SK-N-SH (cell line): ENCODE data around the gene HSD17B12. TPM values are rescaled to one million over a fixed set of nuclear protein-coding genes. Genes with fewer than 3 reads are reported as not detected.
A peak's percentile ranks its signal among the peaks of the same experiment; 100 is the strongest.

Source experiments
- CTCF ChIA-PET: fragments of 300-600, 350-600 bp; formaldehyde crosslinking; extraction: SDS; loops from one replicate; lab custom pipeline; 2021; lab: Yijun Ruan, JAX
- POLR2A ChIA-PET: fragments of 350-600 bp; sonication (Branson Sonifier 250); formaldehyde crosslinking; extraction: SDS; loops from one replicate; lab custom pipeline; 2020; ENCODE audit warnings: antibody characterized with exemption, inconsistent platforms; lab: Yijun Ruan, JAX
- DNase-seq: peaks from one replicate; pipeline ENCODE4 v3.0.0; 2012
- H2AFZ ChIP-seq: fragments of 200-600 bp; sonication (generic); 2 replicates; pipeline ENCODE4 v1.8.1; 2016; ENCODE audit warnings: antibody characterized with exemption, mild to moderate bottlenecking, low read depth
- H3F3A ChIP-seq: fragments of 200-600 bp; sonication (generic); replicated peaks from 2 replicates; pipeline ENCODE3; 2016; ENCODE audit warnings: antibody characterized with exemption, mild to moderate bottlenecking; ENCODE audit not compliant: insufficient read depth
- H3K27ac ChIP-seq, 2 experiments: fragments of 200-500 bp in 1 of 2; fragments of 200-600 bp in 1 of 2; sonication (Bioruptor generic) in 1 of 2; sonication (generic), shearing (Covaris generic) in 1 of 2; 2 replicates each; pipeline versions ENCODE4 v1.5.1 to v1.6.1; 2014 to 2016; ENCODE audit warnings: low read depth in 2 of 2, inconsistent platforms in 1 of 2, low read length in 1 of 2, mild to moderate bottlenecking in 1 of 2, mixed read lengths in 1 of 2
- H3K27me3 ChIP-seq: fragments of 200-600 bp; sonication (generic), shearing (Covaris generic); 2 replicates; pipeline ENCODE4 v1.6.1; 2016; ENCODE audit warnings: mixed run types; ENCODE audit not compliant: insufficient read depth
- H3K36me3 ChIP-seq, 2 experiments: fragments of 200-500 bp in 1 of 2; fragments of 200-600 bp in 1 of 2; sonication (Bioruptor generic) in 1 of 2; sonication (generic) in 1 of 2; replicated peaks in 1 of 2; 2 replicates each; pipeline versions ENCODE3 to v1.5.1; 2014 to 2016; ENCODE audit warnings: low read length in 1 of 2, mild to moderate bottlenecking in 1 of 2; ENCODE audit not compliant: insufficient read depth in 2 of 2, control insufficient read depth in 1 of 2
- H3K4me1 ChIP-seq, 2 experiments: fragments of 200-500 bp in 1 of 2; fragments of 200-600 bp in 1 of 2; sonication (Bioruptor generic) in 1 of 2; sonication (generic), shearing (Covaris generic) in 1 of 2; 2 replicates each; pipeline versions ENCODE4 v1.5.1 to v1.6.1; 2014 to 2016; ENCODE audit warnings: low read depth in 1 of 2, low read length in 1 of 2, mixed run types in 1 of 2; ENCODE audit not compliant: insufficient read depth in 2 of 2, control insufficient read depth in 1 of 2
- H3K4me2 ChIP-seq: fragments of 200-600 bp; sonication (generic), shearing (Covaris generic); 2 replicates; pipeline ENCODE4 v1.6.1; 2017; ENCODE audit warnings: mixed run types
- H3K4me3 ChIP-seq, 2 experiments: fragments of 200-500 bp in 1 of 2; fragments of 200-600 bp in 1 of 2; sonication (Bioruptor generic) in 1 of 2; sonication (generic), shearing (Covaris generic) in 1 of 2; 2 replicates each; pipeline versions ENCODE4 v1.5.1 to v1.8.1; 2014 to 2016; ENCODE audit warnings: low read depth in 2 of 2, inconsistent platforms in 1 of 2, low read length in 1 of 2, mild to moderate bottlenecking in 1 of 2, mixed read lengths in 1 of 2, moderate library complexity in 1 of 2
- H3K79me2 ChIP-seq: fragments of 200-600 bp; sonication (generic); 2 replicates; pipeline ENCODE4 v1.8.1; 2017; ENCODE audit warnings: mild to moderate bottlenecking; ENCODE audit not compliant: insufficient read depth
- H3K9ac ChIP-seq: fragments of 200-600 bp; sonication (generic); 2 replicates; pipeline ENCODE4 v1.6.1; 2017; ENCODE audit warnings: mixed run types
- H3K9me2 ChIP-seq: fragments of 200-600 bp; sonication (generic); 2 replicates; pipeline ENCODE4 v1.6.1; 2017; ENCODE audit warnings: mixed run types
- H3K9me3 ChIP-seq: fragments of 200-600 bp; sonication (generic); 2 replicates; pipeline ENCODE4 v1.6.1; 2017; ENCODE audit warnings: mixed run types, mild to moderate bottlenecking, moderate library complexity
- H4K20me1 ChIP-seq: fragments of 200-600 bp; sonication (generic); 2 replicates; pipeline ENCODE4 v1.6.1; 2017; ENCODE audit warnings: mild to moderate bottlenecking, mixed run types; ENCODE audit not compliant: insufficient read depth
- ELF1 ChIP-seq: IDR thresholded peaks from 2 replicates; pipeline ENCODE4 v1.4.0; 2012
- EZH2phosphoT487 ChIP-seq: fragments of 200-600 bp; sonication (generic); IDR thresholded peaks from 2 replicates; pipeline ENCODE4 v1.6.1; 2017; ENCODE audit warnings: low read depth, mixed run types, mild to moderate bottlenecking, antibody characterized with exemption, moderate library complexity, borderline replicate concordance
- FOSL2 ChIP-seq: IDR thresholded peaks from 2 replicates; pipeline ENCODE4 v1.4.0; 2012; ENCODE audit warnings: low read depth, mild to moderate bottlenecking, moderate library complexity, borderline replicate concordance
- FOXJ3 ChIP-seq: sonication (generic); formaldehyde crosslinking; IDR thresholded peaks from 2 replicates; pipeline ENCODE4 v1.5.1; 2020; ENCODE audit warnings: mild to moderate bottlenecking, missing genetic modification reagents
- GABPA ChIP-seq: IDR thresholded peaks from 2 replicates; pipeline ENCODE4 v1.4.0; 2012; ENCODE audit warnings: low read depth, mild to moderate bottlenecking
- GATA2 ChIP-seq: sonication (generic); formaldehyde crosslinking; IDR thresholded peaks from 2 replicates; pipeline ENCODE4 v1.5.0; 2020; ENCODE audit warnings: mild to moderate bottlenecking, missing genetic modification reagents
- JUND ChIP-seq: IDR thresholded peaks from 2 replicates; pipeline ENCODE4 v1.4.0; 2012
- MEF2A ChIP-seq: IDR thresholded peaks from 2 replicates; pipeline ENCODE4 v1.4.0; 2012; ENCODE audit warnings: low read depth, borderline replicate concordance
- NFIC ChIP-seq: IDR thresholded peaks from 2 replicates; pipeline ENCODE4 v1.4.0; 2012; ENCODE audit warnings: borderline replicate concordance
- RCOR1 ChIP-seq: fragments of 150-350 bp; IDR thresholded peaks from 2 replicates; pipeline ENCODE4 v1.6.1; 2017; ENCODE audit warnings: antibody characterized with exemption, low read length
- RFX5 ChIP-seq: IDR thresholded peaks from 2 replicates; pipeline ENCODE4 v1.6.1; 2012; ENCODE audit warnings: mild to moderate bottlenecking, improper control_type of control experiment, low read length
- RXRA ChIP-seq: IDR thresholded peaks from 2 replicates; pipeline ENCODE4 v1.4.0; 2012; ENCODE audit warnings: low read depth, mild to moderate bottlenecking, borderline replicate concordance
- SIN3A ChIP-seq: IDR thresholded peaks from 2 replicates; pipeline ENCODE4 v1.6.1; 2012; ENCODE audit warnings: low read depth, mild to moderate bottlenecking, low read length, moderate library complexity, borderline replicate concordance
- SMC3 ChIP-seq: IDR thresholded peaks from 2 replicates; pipeline ENCODE4 v1.6.1; 2012; ENCODE audit warnings: low read depth, low read length, improper control_type of control experiment
- TAF1 ChIP-seq: IDR thresholded peaks from 2 replicates; pipeline ENCODE4 v1.6.1; 2012; ENCODE audit warnings: low read depth, mild to moderate bottlenecking, low read length, moderate library complexity, borderline replicate concordance
- TCF12 ChIP-seq: IDR thresholded peaks from 2 replicates; pipeline ENCODE4 v1.4.0; 2012
- YY1 ChIP-seq: IDR thresholded peaks from 2 replicates; pipeline ENCODE4 v1.4.0; 2012; ENCODE audit warnings: low read depth, mild to moderate bottlenecking
- WGBS: methylation state at CpG from one replicate; pipeline ENCODE4 v1.1.6; 2017; ENCODE audit warnings: low lambda C conversion rate; 5-methylcytosine and 5-hydroxymethylcytosine counted together
- polyA plus RNA-seq, 3 experiments: library from polyadenylated mRNA; depleted of rRNA; stranded (reverse); fragments of >200 nt; gene quantifications; 2 replicates each; pipeline ENCODE4 v1.2.3, GENCODE V29; 2012
- TF ChIP-seq, protein P1 (sequence below): fragments of 200-600 bp; sonication (generic); IDR thresholded peaks from 2 replicates; pipeline ENCODE4 v1.6.1; 2017; ENCODE audit warnings: antibody characterized with exemption, mild to moderate bottlenecking, moderate library complexity
- TF ChIP-seq, protein P2 (sequence below): fragments of 150-350 bp; IDR thresholded peaks from 2 replicates; pipeline ENCODE4 v1.6.1; 2017; ENCODE audit warnings: antibody characterized with exemption, low read length, low read depth, borderline replicate concordance
- TF ChIP-seq, protein P3 (sequence below): IDR thresholded peaks from 2 replicates; pipeline ENCODE4; 2012
- TF ChIP-seq, protein P4 (sequence below): fragments of 150-350 bp; IDR thresholded peaks from 2 replicates; pipeline ENCODE4 v1.6.1; 2016; ENCODE audit warnings: mild to moderate bottlenecking, low read depth, low read length

The HSD17B12 gene
- polyA plus RNA-seq, 1 of the 3 experiments (the other 2 are of a cell fraction), result 19.7 TPM

DNA sequence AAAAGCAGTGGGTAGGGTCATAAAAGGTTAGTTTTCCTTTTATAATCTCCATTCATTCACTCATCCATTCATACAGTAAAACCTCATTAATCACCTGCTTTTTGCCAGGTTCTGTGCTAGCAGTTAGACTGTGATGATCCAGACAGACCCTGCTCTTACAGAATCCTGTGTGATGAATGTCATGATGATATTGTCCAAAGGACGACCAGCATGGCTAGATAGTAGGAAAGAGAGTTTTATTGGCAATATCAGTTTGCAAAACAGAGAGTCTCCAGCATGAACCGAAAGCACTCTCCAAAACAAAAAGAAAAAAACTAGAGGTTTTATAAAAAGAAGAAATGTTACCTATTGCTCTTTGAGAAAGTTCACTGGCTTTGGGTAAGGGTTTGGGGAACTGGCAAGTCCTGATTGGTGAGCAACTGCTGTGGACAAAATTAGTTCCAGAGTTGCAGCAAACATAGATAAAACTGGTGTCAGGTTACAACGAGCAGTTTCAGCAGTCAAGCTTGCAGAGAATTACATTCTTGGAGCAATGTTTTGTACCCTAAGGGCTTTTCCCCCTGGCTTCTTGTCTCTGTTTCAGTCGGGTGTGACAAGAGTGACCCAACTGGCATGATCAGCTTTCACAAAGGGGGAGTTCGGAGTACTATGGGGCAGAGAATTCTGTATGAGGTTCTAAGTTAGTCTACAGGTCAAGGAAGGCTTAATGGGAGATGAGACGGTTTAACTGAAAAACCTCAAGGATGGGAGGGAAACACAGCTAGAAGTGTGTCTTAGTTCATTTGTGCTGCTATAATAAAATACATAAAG, 58.3 kb downstream of the HSD17B12 start:
- peak overlapping the region; percentile 46; the same call in 1 of the 2 replicates for H3K4me2 ChIP-seq

DNA sequence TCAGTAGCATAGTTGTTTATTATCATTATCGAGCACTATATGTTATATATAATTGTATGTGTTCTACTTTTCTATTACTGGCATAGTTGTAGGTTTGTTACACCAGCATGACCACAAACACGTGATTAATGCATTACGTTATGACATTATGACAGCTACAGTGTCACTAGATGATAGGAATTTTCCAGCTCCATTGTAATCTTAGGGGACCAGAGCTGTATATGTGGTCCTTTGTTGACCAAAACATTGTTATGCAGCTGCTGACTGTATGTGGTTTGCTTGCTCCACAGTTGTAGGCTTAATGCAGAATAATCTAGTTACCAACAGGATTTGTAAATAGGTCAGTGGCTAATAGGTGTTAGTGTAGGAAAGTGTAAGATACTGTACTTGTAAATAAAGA, 66.1 kb downstream of the HSD17B12 start:
- no peaks in the 10 kb centered on the region for H3K27me3 ChIP-seq
- H3K9ac ChIP-seq, result no peak overlapping the region
- H3K9me2 ChIP-seq, result no peaks in the 10 kb centered on the region
- H3K79me2 ChIP-seq, result no peaks in the 10 kb centered on the region
- ChIA-PET CTCF (interaction anchor here (0.6 to 1.2 kb wide), 4 partner anchors 10 to 323 kb away, joined by 3 to 6 read pairs (median 3); no protein-coding TSS in a partner anchor), POLR2A (no interaction called here)
- 63% methylated on average over 3 of the region's 3 CpGs for WGBS
- H3K27ac ChIP-seq, result no peak overlapping the region
- no peaks in the 10 kb centered on the region for H3K36me3 ChIP-seq
- H3K4me2 ChIP-seq, result no peak overlapping the region
- H3F3A ChIP-seq, result no peaks in the 10 kb centered on the region
- no peak for TF ChIP-seq SMC3
- no peak for TF ChIP-seq TCF12
- TF ChIP-seq TAF1, result no peak
- TF ChIP-seq RXRA, result no peak
- TF ChIP-seq RCOR1, result no peak
- no peak for TF ChIP-seq SIN3A
- no peak for TF ChIP-seq NFIC
- TF ChIP-seq, protein P1, sequence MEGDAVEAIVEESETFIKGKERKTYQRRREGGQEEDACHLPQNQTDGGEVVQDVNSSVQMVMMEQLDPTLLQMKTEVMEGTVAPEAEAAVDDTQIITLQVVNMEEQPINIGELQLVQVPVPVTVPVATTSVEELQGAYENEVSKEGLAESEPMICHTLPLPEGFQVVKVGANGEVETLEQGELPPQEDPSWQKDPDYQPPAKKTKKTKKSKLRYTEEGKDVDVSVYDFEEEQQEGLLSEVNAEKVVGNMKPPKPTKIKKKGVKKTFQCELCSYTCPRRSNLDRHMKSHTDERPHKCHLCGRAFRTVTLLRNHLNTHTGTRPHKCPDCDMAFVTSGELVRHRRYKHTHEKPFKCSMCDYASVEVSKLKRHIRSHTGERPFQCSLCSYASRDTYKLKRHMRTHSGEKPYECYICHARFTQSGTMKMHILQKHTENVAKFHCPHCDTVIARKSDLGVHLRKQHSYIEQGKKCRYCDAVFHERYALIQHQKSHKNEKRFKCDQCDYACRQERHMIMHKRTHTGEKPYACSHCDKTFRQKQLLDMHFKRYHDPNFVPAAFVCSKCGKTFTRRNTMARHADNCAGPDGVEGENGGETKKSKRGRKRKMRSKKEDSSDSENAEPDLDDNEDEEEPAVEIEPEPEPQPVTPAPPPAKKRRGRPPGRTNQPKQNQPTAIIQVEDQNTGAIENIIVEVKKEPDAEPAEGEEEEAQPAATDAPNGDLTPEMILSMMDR, result no peak
- no peak for TF ChIP-seq RFX5
- TF ChIP-seq, protein P2, sequence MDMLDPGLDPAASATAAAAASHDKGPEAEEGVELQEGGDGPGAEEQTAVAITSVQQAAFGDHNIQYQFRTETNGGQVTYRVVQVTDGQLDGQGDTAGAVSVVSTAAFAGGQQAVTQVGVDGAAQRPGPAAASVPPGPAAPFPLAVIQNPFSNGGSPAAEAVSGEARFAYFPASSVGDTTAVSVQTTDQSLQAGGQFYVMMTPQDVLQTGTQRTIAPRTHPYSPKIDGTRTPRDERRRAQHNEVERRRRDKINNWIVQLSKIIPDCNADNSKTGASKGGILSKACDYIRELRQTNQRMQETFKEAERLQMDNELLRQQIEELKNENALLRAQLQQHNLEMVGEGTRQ, result no peak
- TF ChIP-seq, protein P3, sequence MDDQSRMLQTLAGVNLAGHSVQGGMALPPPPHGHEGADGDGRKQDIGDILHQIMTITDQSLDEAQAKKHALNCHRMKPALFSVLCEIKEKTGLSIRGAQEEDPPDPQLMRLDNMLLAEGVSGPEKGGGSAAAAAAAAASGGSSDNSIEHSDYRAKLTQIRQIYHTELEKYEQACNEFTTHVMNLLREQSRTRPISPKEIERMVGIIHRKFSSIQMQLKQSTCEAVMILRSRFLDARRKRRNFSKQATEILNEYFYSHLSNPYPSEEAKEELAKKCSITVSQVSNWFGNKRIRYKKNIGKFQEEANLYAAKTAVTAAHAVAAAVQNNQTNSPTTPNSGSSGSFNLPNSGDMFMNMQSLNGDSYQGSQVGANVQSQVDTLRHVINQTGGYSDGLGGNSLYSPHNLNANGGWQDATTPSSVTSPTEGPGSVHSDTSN, result no peak
- TF ChIP-seq YY1, result no peak
- TF ChIP-seq JUND, result no peak
- TF ChIP-seq GATA2, result no peak
- no peak for TF ChIP-seq FOXJ3 (CRISPR knock-in tag)
- TF ChIP-seq MEF2A, result no peak
- no peak for TF ChIP-seq ELF1
- TF ChIP-seq FOSL2, result no peak
- no peak for TF ChIP-seq EZH2phosphoT487
- TF ChIP-seq GABPA, result no peak
- no peak for DNase-seq
- H4K20me1 ChIP-seq, result no peaks in the 10 kb centered on the region
- no peak overlapping the region for H3K4me3 ChIP-seq
- H3K4me1 ChIP-seq, result peaks cover 0 to 6% of the 10 kb centered on the region in 2 experiments; a peak in 1 of 4 replicates
- no peak overlapping the region for H2AFZ ChIP-seq
- H3K9me3 ChIP-seq, result 0 out of 2 replicates have a peak, but pooled peaks cover 3% of the 10 kb centered on the region

More for the DNA sequence above, 58.3 kb downstream of the HSD17B12 start:
- POLR2A ChIA-PET, result no interaction called here
- TF ChIP-seq TCF12, result peak; percentile 40
- TF ChIP-seq, protein P4, sequence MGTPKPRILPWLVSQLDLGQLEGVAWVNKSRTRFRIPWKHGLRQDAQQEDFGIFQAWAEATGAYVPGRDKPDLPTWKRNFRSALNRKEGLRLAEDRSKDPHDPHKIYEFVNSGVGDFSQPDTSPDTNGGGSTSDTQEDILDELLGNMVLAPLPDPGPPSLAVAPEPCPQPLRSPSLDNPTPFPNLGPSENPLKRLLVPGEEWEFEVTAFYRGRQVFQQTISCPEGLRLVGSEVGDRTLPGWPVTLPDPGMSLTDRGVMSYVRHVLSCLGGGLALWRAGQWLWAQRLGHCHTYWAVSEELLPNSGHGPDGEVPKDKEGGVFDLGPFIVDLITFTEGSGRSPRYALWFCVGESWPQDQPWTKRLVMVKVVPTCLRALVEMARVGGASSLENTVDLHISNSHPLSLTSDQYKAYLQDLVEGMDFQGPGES, result no peak
- TF ChIP-seq, all 33 proteins: peak for 1
- H2AFZ ChIP-seq, result no peak overlapping the region
- no peak overlapping the region for H3K4me3 ChIP-seq
- H3K9me2 ChIP-seq, result no peaks in the 10 kb centered on the region
- H3K9ac ChIP-seq, result no peak overlapping the region
- DNase-seq, result no peak
- 41% methylated on average over 6 of the region's 6 CpGs for WGBS
- H3K9me3 ChIP-seq, result 0 out of 2 replicates have a peak, but pooled peaks cover 3% of the 10 kb centered on the region
- H3K36me3 ChIP-seq, result no peaks in the 10 kb centered on the region
- no peaks in the 10 kb centered on the region for H4K20me1 ChIP-seq
- no peaks in the 10 kb centered on the region for H3F3A ChIP-seq
- H3K4me1 ChIP-seq, result peaks cover 9 to 41% of the 10 kb centered on the region in 2 experiments; a peak in 3 of 4 replicates
- no peak overlapping the region for H3K27ac ChIP-seq
- CTCF ChIA-PET, result no interaction called here
- no peaks in the 10 kb centered on the region for H3K79me2 ChIP-seq
- H3K27me3 ChIP-seq, result no peaks in the 10 kb centered on the region
